Activated T-helper 2 cell treated with anti-CD3 and anti-CD28 coated beads, Interferon-gamma antibody, Interleukin-2, Interleukin-4, amounts not matched to agents 10 μg/mL and 5 μg/mL and 100 μg/mL, durations not matched to agents 14 hours and 24 hours and 36 hours (primary cell): ENCODE measurements around the gene PLPPR4. TPM values are rescaled to one million over a fixed set of nuclear protein-coding genes. Genes with fewer than 3 reads are reported as not detected.

Experiments
- DNase-seq: peaks from one replicate; pipeline ENCODE4 v3.0.0; 2021; ENCODE audit warnings: low spot score
- H3K27ac Mint-ChIP-seq: one replicate; pipeline ENCODE4 v1.8.0; 2021; ENCODE audit warnings: mixed read lengths
- H3K27me3 Mint-ChIP-seq: one replicate; pipeline ENCODE4 v1.8.0; 2021; ENCODE audit warnings: low read depth, mixed read lengths
- H3K36me3 Mint-ChIP-seq: one replicate; pipeline ENCODE4 v1.8.0; 2021; ENCODE audit warnings: low read depth, mixed read lengths
- H3K4me1 Mint-ChIP-seq: one replicate; pipeline ENCODE4 v1.8.0; 2021; ENCODE audit warnings: low read depth, mixed read lengths
- H3K4me3 Mint-ChIP-seq: one replicate; pipeline ENCODE4 v1.8.0; 2021; ENCODE audit warnings: low read depth, mild to moderate bottlenecking, moderate library complexity, mixed read lengths
- H3K9me3 Mint-ChIP-seq: one replicate; pipeline ENCODE4 v1.8.0; 2021; ENCODE audit warnings: mixed read lengths
- intact Hi-C: fragments of 100-400 bp; cut with micrococcal nuclease; formaldehyde crosslinking; loops from one replicate; pipeline ENCODE4 v1.15.1; 2023
- total RNA-seq: library from RNA; stranded (reverse); gene quantifications from 2 replicates; pipeline ENCODE4 v1.2.3, GENCODE V29; 2022

PLPPR4 gene
- total RNA-seq, 1 donor from 2014 or later, result not detected

GRCh38 chr1:99327357-99327756, 63.1 kb downstream of the PLPPR4 start:
- Mint-ChIP-seq H3K36me3 (no peaks in the 10 kb centered on the region), H3K4me1 (no peaks in the 10 kb centered on the region), H3K27ac (no peak overlapping the region), H3K4me3 (no peak overlapping the region), H3K27me3 (no peaks in the 10 kb centered on the region), H3K9me3 (no peaks in the 10 kb centered on the region)
- intact Hi-C loops, result no loop called here
- DNase-seq, result no peak

DNA sequence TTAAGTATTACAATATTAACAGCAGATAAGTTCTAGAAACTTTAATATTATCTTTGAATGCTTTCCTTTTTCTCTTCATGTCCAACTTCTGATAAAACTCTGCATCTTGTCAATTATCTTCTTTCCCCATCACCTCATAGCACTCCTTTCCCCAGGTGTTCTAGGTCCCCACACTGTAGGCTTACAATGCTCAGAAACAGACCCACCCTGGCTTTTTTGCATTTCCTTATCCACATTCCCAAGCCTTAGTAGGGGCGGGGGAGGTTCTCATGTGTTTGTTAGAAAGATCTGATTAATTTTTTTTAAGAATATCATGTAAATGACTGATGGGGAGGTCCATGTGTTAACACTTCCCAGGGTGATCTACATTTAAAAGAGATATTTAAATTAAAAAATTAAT, 63.9 kb downstream of the PLPPR4 start:
- H3K36me3 Mint-ChIP-seq, result no peaks in the 10 kb centered on the region
- no peaks in the 10 kb centered on the region for H3K27me3 Mint-ChIP-seq
- no peak for DNase-seq
- intact Hi-C loops, result no loop called here
- no peak overlapping the region for H3K4me3 Mint-ChIP-seq
- H3K27ac Mint-ChIP-seq, result no peak overlapping the region
- H3K9me3 Mint-ChIP-seq, result no peaks in the 10 kb centered on the region
- no peaks in the 10 kb centered on the region for H3K4me1 Mint-ChIP-seq

- Mint-ChIP-seq H3K27me3 (no peaks in the 10 kb centered on the region), H3K27ac (no peak overlapping the region), H3K9me3 (no peaks in the 10 kb centered on the region), H3K4me3 (no peak overlapping the region), H3K36me3 (no peaks in the 10 kb centered on the region), H3K4me1 (no peaks in the 10 kb centered on the region)
- intact Hi-C loops, result no loop called here
- no peak for DNase-seq
These were observed 66.8 kb downstream of the PLPPR4 start for GRCh38 chr1:99331083-99331482.

DNA sequence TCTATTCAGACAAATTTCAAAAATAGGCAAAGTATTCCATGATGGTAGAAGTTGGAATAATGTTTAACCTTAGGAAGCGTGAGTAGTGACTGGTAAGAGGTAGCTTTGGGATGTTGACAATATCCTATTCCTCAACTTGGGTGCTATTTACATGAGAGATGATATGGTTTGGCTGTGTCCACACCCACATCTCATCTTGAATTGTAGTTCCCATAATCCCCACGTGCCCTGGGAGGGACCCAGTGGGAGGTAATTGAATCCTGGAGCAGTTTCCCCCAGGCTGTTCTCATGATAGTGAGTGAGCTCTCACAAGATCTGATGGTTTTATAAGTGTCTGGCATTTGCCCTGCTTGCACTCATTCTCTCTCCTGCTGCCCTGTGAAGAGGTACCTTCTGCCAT, 67.3 kb downstream of the PLPPR4 start:
- no peaks in the 10 kb centered on the region for H3K9me3 Mint-ChIP-seq
- H3K4me3 Mint-ChIP-seq, result no peak overlapping the region
- no peaks in the 10 kb centered on the region for H3K27me3 Mint-ChIP-seq
- DNase-seq, result no peak
- no peaks in the 10 kb centered on the region for H3K4me1 Mint-ChIP-seq
- no peaks in the 10 kb centered on the region for H3K36me3 Mint-ChIP-seq
- H3K27ac Mint-ChIP-seq, result no peak overlapping the region
- intact Hi-C loops, result no loop called here

- no peaks in the 10 kb centered on the region for H3K9me3 Mint-ChIP-seq
- intact Hi-C loops, result no loop called here
- H3K4me3 Mint-ChIP-seq, result no peak overlapping the region
- no peak for DNase-seq
- no peaks in the 10 kb centered on the region for H3K36me3 Mint-ChIP-seq
- no peak overlapping the region for H3K27ac Mint-ChIP-seq
- H3K27me3 Mint-ChIP-seq, result no peaks in the 10 kb centered on the region
- no peaks in the 10 kb centered on the region for H3K4me1 Mint-ChIP-seq
These were observed 68.3 kb downstream of the PLPPR4 start for GRCh38 chr1:99332561-99332960.

GRCh38 chr1:99334991-99335390, 70.7 kb downstream of the PLPPR4 start:
- no peaks in the 10 kb centered on the region for H3K4me1 Mint-ChIP-seq
- intact Hi-C loops, result no loop called here
- DNase-seq, result no peak
- H3K4me3 Mint-ChIP-seq, result no peak overlapping the region
- no peaks in the 10 kb centered on the region for H3K9me3 Mint-ChIP-seq
- H3K27ac Mint-ChIP-seq, result no peak overlapping the region
- no peaks in the 10 kb centered on the region for H3K27me3 Mint-ChIP-seq
- no peaks in the 10 kb centered on the region for H3K36me3 Mint-ChIP-seq

DNA sequence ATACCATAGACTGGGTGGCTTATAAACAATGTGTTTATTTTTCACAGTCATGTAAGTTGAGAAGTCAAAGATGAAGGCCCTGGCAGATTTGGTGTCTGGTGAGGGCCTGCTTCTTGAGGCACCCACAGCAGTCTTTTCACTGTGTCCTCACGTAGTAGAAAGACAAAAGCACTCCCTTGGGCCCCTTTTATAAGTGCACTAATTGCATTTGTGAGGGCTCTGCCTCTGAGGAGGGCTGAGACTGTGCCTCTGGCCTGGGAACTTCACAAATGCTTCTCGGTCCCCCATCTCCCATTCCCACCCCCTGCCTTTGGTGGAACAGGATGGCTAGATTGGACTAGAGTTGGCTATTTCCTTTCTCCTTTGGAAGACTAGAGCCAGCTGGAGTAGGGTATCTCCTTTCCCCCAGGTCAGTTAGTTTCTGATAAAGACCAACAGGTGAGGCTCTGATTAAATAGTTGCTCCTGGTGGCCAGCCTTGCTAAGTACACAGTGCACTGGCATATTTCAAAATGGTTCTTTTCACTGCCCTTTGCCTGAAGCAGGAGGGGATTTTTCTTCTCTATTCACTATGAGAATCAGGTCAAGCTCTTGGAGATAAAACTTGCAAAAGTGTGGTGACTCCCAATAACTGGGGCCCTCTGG, 82.9 kb downstream of the PLPPR4 start:
- Mint-ChIP-seq H3K4me3 (no peak overlapping the region), H3K36me3 (no peaks in the 10 kb centered on the region), H3K4me1 (no peaks in the 10 kb centered on the region), H3K27me3 (no peaks in the 10 kb centered on the region), H3K9me3 (no peaks in the 10 kb centered on the region), H3K27ac (no peak overlapping the region)
- intact Hi-C loops, result no loop called here
- no peak for DNase-seq

- no peak for DNase-seq
- H3K36me3 Mint-ChIP-seq, result no peaks in the 10 kb centered on the region
- intact Hi-C loops, result no loop called here
- no peak overlapping the region for H3K4me3 Mint-ChIP-seq
- no peak overlapping the region for H3K27ac Mint-ChIP-seq
- H3K9me3 Mint-ChIP-seq, result no peaks in the 10 kb centered on the region
- H3K27me3 Mint-ChIP-seq, result no peaks in the 10 kb centered on the region
- no peaks in the 10 kb centered on the region for H3K4me1 Mint-ChIP-seq
These were observed 84.3 kb downstream of the PLPPR4 start for GRCh38 chr1:99348397-99349132.

DNA sequence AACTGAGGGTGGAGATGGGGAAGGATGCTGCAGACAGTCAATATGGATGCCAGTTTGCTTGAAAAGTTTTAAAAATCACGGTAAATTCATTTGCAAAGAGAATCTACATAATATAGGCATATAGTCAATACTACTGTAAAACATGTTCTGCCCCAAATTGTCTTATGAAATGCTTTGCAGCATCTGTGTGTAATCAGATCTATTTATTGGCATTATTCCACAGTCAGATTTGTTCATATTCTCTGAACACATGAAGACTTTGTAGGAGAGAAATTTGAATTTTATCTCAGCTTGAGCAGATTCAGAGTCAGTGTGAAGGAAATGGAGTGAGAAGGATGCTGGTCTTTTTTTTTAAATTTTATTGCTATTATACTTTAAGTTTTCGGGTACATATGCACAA, 88.5 kb downstream of the PLPPR4 start:
- Mint-ChIP-seq H3K27ac (no peak overlapping the region), H3K9me3 (no peaks in the 10 kb centered on the region), H3K27me3 (no peaks in the 10 kb centered on the region), H3K36me3 (no peaks in the 10 kb centered on the region), H3K4me1 (no peaks in the 10 kb centered on the region), H3K4me3 (no peak overlapping the region)
- no peak for DNase-seq
- intact Hi-C loops, result no loop called here

GRCh38 chr1:99358770-99359169, 94.5 kb downstream of the PLPPR4 start:
- H3K4me3 Mint-ChIP-seq, result no peak overlapping the region
- H3K36me3 Mint-ChIP-seq, result no peaks in the 10 kb centered on the region
- no peaks in the 10 kb centered on the region for H3K4me1 Mint-ChIP-seq
- no peak overlapping the region for H3K27ac Mint-ChIP-seq
- intact Hi-C loops, result no loop called here
- H3K27me3 Mint-ChIP-seq, result no peaks in the 10 kb centered on the region
- no peak for DNase-seq
- H3K9me3 Mint-ChIP-seq, result no peaks in the 10 kb centered on the region
